Mesendoderm (in vitro differentiated cells): ENCODE results near the gene CCDC97.

Source experiments
- DNase-seq: peaks from one replicate; pipeline ENCODE4 v3.0.0; 2013
- H2AK5ac ChIP-seq: 2 replicates; pipeline ENCODE4 v1.6.1; 2013; ENCODE audit warnings: low read length, inconsistent platforms
- H2BK120ac ChIP-seq: 2 replicates; pipeline ENCODE4 v1.6.1; 2013; ENCODE audit warnings: low read depth, mild to moderate bottlenecking, low read length, moderate library complexity, mixed read lengths
- H2BK15ac ChIP-seq: replicated peaks from 2 replicates; pipeline ENCODE4 v1.6.1; 2013; ENCODE audit warnings: low read depth, mild to moderate bottlenecking, moderate library complexity
- H2BK5ac ChIP-seq: 2 replicates; pipeline ENCODE4 v1.6.1; 2013; ENCODE audit warnings: low read length, inconsistent platforms
- H3K18ac ChIP-seq: 2 replicates; pipeline ENCODE4 v1.6.1; 2013; ENCODE audit warnings: mild to moderate bottlenecking, low read length, mixed read lengths
- H3K23ac ChIP-seq: one replicate; pipeline ENCODE4 v1.6.1; 2013; ENCODE audit warnings: low read length
- H3K27ac ChIP-seq: 2 replicates; pipeline ENCODE4 v1.5.1; 2013; ENCODE audit warnings: low read depth, mild to moderate bottlenecking, inconsistent platforms, low read length, moderate library complexity
- H3K27me3 ChIP-seq: 2 replicates; pipeline ENCODE4 v1.6.1; 2013; ENCODE audit warnings: low read length, control low read depth, mild to moderate bottlenecking, inconsistent platforms; ENCODE audit not compliant: insufficient read depth, poor library complexity
- H3K36me3 ChIP-seq: 2 replicates; pipeline ENCODE4 v1.6.1; 2013; ENCODE audit warnings: low read length, inconsistent platforms; ENCODE audit not compliant: control insufficient read depth, insufficient read depth
- H3K4ac ChIP-seq: one replicate; pipeline ENCODE4 v1.6.1; 2013; ENCODE audit warnings: low read depth, mild to moderate bottlenecking, low read length, moderate library complexity
- H3K4me1 ChIP-seq: 2 replicates; pipeline ENCODE4 v1.6.1; 2013; ENCODE audit warnings: low read depth, low read length, inconsistent platforms; ENCODE audit not compliant: control insufficient read depth
- H3K4me2 ChIP-seq: 2 replicates; pipeline ENCODE4 v1.6.1; 2013; ENCODE audit warnings: low read length
- H3K4me3 ChIP-seq: 2 replicates; pipeline ENCODE4 v1.5.1; 2013; ENCODE audit warnings: mild to moderate bottlenecking, low read length
- H3K56ac ChIP-seq: one replicate; pipeline ENCODE4 v1.6.1; 2013; ENCODE audit warnings: low read length
- H3K79me1 ChIP-seq: 2 replicates; pipeline ENCODE4 v1.6.1; 2013; ENCODE audit warnings: low read length, inconsistent platforms
- H3K79me2 ChIP-seq: 2 replicates; pipeline ENCODE4 v1.6.1; 2013; ENCODE audit warnings: mild to moderate bottlenecking, low read length; ENCODE audit not compliant: control insufficient read depth, insufficient read depth
- H3K9ac ChIP-seq: 2 replicates; pipeline ENCODE4 v1.6.1; 2013; ENCODE audit warnings: low read length, inconsistent platforms
- H4K5ac ChIP-seq: one replicate; pipeline ENCODE4 v1.6.1; 2013; ENCODE audit warnings: low read length
- H4K8ac ChIP-seq: one replicate; pipeline ENCODE4 v1.6.1; 2013; ENCODE audit warnings: low read depth, mild to moderate bottlenecking, control low read depth, low read length, moderate library complexity
- WGBS: extraction: QIAGEN DNeasy Blood & Tissue Kit; methylation state at CpG from one replicate; pipeline ENCODE4 v1.1.7; 2013; ENCODE audit warnings: low lambda C conversion rate, missing lambda C conversion rate; ENCODE audit not compliant: insufficient coverage; ENCODE audit errors: extremely low coverage; 5-methylcytosine and 5-hydroxymethylcytosine counted together

The CCDC97 gene

GRCh38 chr19:41352279-41352608 is 42.3 kb downstream of the CCDC97 start:
- no peak for DNase-seq
- Histone ChIP-seq H3K4me2 (peak overlapping the region; percentile 69), H3K56ac (peak overlapping the region; percentile 97), H3K27ac (peak overlapping the region; percentile 4), H3K4me3 (peak overlapping the region; percentile 96), H4K8ac (no peak overlapping the region), H3K4ac (peak overlapping the region; percentile 93), H4K5ac (no peak overlapping the region), H3K79me2 (peaks cover 26% of the 10 kb centered on the region), H2BK15ac (no peak overlapping the region), H3K4me1 (no peaks in the 10 kb centered on the region), H2AK5ac (no peak overlapping the region), H2BK120ac (no peak overlapping the region), H3K9ac (peak overlapping the region; percentile 95), H3K36me3 (peaks cover 3% of the 10 kb centered on the region), H3K23ac (no peak overlapping the region), H3K27me3 (no peaks in the 10 kb centered on the region), H3K18ac (peak overlapping the region; percentile 91), H3K79me1 (peaks cover 14% of the 10 kb centered on the region), H2BK5ac (no peak overlapping the region)
- WGBS, result no CpG with 5 or more reads among the region's 12 CpGs

- Histone ChIP-seq H3K4me3 (peak overlapping the region; percentile 96), H2BK120ac (peak overlapping the region; percentile 17)
These were observed 42.9 kb downstream of the CCDC97 start for GRCh38 chr19:41352609-41353465.

GRCh38 chr19:41353466-41354342 is 43.7 kb downstream of the CCDC97 start, which contains the start of gene TGFB1:
TSS of gene TGFB1 (minus strand) at chr19:41353922. CDS start at chr19:41353044, 878 bp downstream.
- no peak within 1 kb of the TSS for H2BK15ac ChIP-seq
- H3K18ac ChIP-seq, result peak within 1 kb of the TSS; percentile 91
- H3K79me2 ChIP-seq, result peaks cover 26% of the 10 kb centered on the region
- peak within 1 kb of the TSS; percentile 97 for H3K56ac ChIP-seq
- H3K4me2 ChIP-seq, result peak within 1 kb of the TSS; percentile 84
- no peak within 1 kb of the TSS for H4K5ac ChIP-seq
- H3K4me3 ChIP-seq, result peak within 1 kb of the TSS; percentile 96
- H3K23ac ChIP-seq, result peak within 1 kb of the TSS; percentile 99
- peak within 1 kb of the TSS; percentile 82 for H3K27ac ChIP-seq
- H3K36me3 ChIP-seq, result no peaks in the 10 kb centered on the region
- no peaks in the 10 kb centered on the region for H3K4me1 ChIP-seq
- H3K79me1 ChIP-seq, result peaks cover 10% of the 10 kb centered on the region
- peak within 1 kb of the TSS; percentile 95 for H3K9ac ChIP-seq
- H2AK5ac ChIP-seq, result peak within 1 kb of the TSS; percentile 73
- DNase-seq, result peak; percentile 85
- H3K4ac ChIP-seq, result peak within 1 kb of the TSS; percentile 93
- H2BK5ac ChIP-seq, result peak within 1 kb of the TSS; percentile 53
- no peak within 1 kb of the TSS for H4K8ac ChIP-seq
- H2BK120ac ChIP-seq, result peak within 1 kb of the TSS; percentile 37
- H3K27me3 ChIP-seq, result no peaks in the 10 kb centered on the region
- WGBS, result no CpG with 5 or more reads among the region's 78 CpGs

More at GRCh38 chr19:41352609-41353465, 42.9 kb downstream of the CCDC97 start:
- peak overlapping the region; percentile 97 for H3K56ac ChIP-seq
- H2AK5ac ChIP-seq, result peak overlapping the region; percentile 73
- no peaks in the 10 kb centered on the region for H3K27me3 ChIP-seq
- H3K27ac ChIP-seq, result peak overlapping the region; percentile 82
- no CpG with 5 or more reads among the region's 71 CpGs for WGBS
- H2BK5ac ChIP-seq, result peak overlapping the region; percentile 53
- peaks cover 26% of the 10 kb centered on the region for H3K79me2 ChIP-seq
- H3K9ac ChIP-seq, result peak overlapping the region; percentile 95
- H3K23ac ChIP-seq, result peak overlapping the region; percentile 99
- H3K36me3 ChIP-seq, result peaks cover 3% of the 10 kb centered on the region
- no peaks in the 10 kb centered on the region for H3K4me1 ChIP-seq
- H4K5ac ChIP-seq, result no peak overlapping the region
- peaks cover 14% of the 10 kb centered on the region for H3K79me1 ChIP-seq
- DNase-seq, result peak; percentile 70
- H4K8ac ChIP-seq, result no peak overlapping the region
- H2BK15ac ChIP-seq, result no peak overlapping the region
- peak overlapping the region; percentile 93 for H3K4ac ChIP-seq
- peak overlapping the region; percentile 91 for H3K18ac ChIP-seq
- H3K4me2 ChIP-seq, result peak overlapping the region; percentile 84

- Histone ChIP-seq H3K4me1 (no peaks in the 10 kb centered on the region), H3K36me3 (no peaks in the 10 kb centered on the region), H3K18ac (no peak overlapping the region), H4K8ac (no peak overlapping the region), H4K5ac (no peak overlapping the region), H2AK5ac (no peak overlapping the region), H3K56ac (peak overlapping the region; percentile 77), H3K79me1 (peaks cover 10% of the 10 kb centered on the region), H3K23ac (no peak overlapping the region), H3K27me3 (no peaks in the 10 kb centered on the region), H3K9ac (peak overlapping the region; percentile 75), H2BK15ac (no peak overlapping the region), H3K4ac (no peak overlapping the region), H3K79me2 (peaks cover 26% of the 10 kb centered on the region), H2BK120ac (no peak overlapping the region), H3K4me3 (peak overlapping the region; percentile 10), H3K27ac (no peak overlapping the region), H3K4me2 (peak overlapping the region; percentile 40), H2BK5ac (no peak overlapping the region)
- no peak for DNase-seq
- WGBS, result no CpG with 5 or more reads among the region's 23 CpGs
These were observed 44.5 kb downstream of the CCDC97 start for GRCh38 chr19:41354343-41354953.

- peaks cover 8% of the 10 kb centered on the region for H3K79me1 ChIP-seq
- H3K23ac ChIP-seq, result no peak overlapping the region
- H3K56ac ChIP-seq, result no peak overlapping the region
- no peak overlapping the region for H3K9ac ChIP-seq
- H2AK5ac ChIP-seq, result no peak overlapping the region
- no peak overlapping the region for H2BK5ac ChIP-seq
- H3K18ac ChIP-seq, result no peak overlapping the region
- H3K36me3 ChIP-seq, result no peaks in the 10 kb centered on the region
- H3K27ac ChIP-seq, result no peak overlapping the region
- no peak overlapping the region for H2BK120ac ChIP-seq
- no peak overlapping the region for H4K5ac ChIP-seq
- no peak for DNase-seq
- H3K27me3 ChIP-seq, result no peaks in the 10 kb centered on the region
- H3K4me1 ChIP-seq, result no peaks in the 10 kb centered on the region
- WGBS, result no CpG with 5 or more reads among the region's 1 CpG
- no peak overlapping the region for H3K4ac ChIP-seq
- H4K8ac ChIP-seq, result no peak overlapping the region
- no peak overlapping the region for H3K4me3 ChIP-seq
- H2BK15ac ChIP-seq, result no peak overlapping the region
- no peak overlapping the region for H3K4me2 ChIP-seq
- peaks cover 26% of the 10 kb centered on the region for H3K79me2 ChIP-seq
These were observed 45.1 kb downstream of the CCDC97 start for GRCh38 chr19:41355035-41355434.
